WTC11 (cell line): ENCODE measurements around the gene TIGD7. TPM values are rescaled to one million over a fixed set of nuclear protein-coding genes. Genes with fewer than 3 reads are reported as not detected.

ENCODE experiments used
- TEAD4 ChIP-seq: sonication (generic); formaldehyde crosslinking; IDR thresholded peaks from 2 replicates; pipeline ENCODE4 v1.8.0; 2022; ENCODE audit warnings: mild to moderate bottlenecking, missing genetic modification reagents
- total RNA-seq: library from RNA; stranded (reverse); gene quantifications from 3 replicates; pipeline ENCODE4 v1.2.3, GENCODE V29; 2021
- TF ChIP-seq, protein P1 (sequence below): sonication (generic); formaldehyde crosslinking; IDR thresholded peaks from 2 replicates; pipeline ENCODE4 v1.8.0; 2022; ENCODE audit warnings: missing genetic modification reagents

The TIGD7 gene
- total RNA-seq, 1 experiment from 2014 or later = 7.0 TPM

DNA sequence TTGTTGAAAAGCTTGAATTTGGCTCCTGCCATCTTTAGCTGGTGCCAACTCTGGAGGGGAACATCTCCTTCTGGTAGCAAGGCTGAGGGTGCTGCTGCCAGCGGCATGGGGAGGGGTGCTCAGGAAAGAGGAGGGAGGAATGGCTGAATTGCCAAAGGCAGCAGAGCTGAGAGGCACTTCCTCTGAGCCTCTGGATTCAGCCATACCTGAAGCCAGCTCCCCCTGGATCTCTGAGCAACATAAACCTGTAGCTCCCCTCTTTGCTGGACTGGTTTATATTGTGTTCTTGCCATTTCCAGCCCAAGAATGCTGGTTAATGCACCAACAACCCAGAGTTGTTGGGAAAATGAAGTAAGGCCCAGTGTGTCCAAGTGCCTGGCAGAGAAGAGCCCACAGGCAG, 56.2 kb downstream of the TIGD7 start (continued):
- TF ChIP-seq, protein P1, sequence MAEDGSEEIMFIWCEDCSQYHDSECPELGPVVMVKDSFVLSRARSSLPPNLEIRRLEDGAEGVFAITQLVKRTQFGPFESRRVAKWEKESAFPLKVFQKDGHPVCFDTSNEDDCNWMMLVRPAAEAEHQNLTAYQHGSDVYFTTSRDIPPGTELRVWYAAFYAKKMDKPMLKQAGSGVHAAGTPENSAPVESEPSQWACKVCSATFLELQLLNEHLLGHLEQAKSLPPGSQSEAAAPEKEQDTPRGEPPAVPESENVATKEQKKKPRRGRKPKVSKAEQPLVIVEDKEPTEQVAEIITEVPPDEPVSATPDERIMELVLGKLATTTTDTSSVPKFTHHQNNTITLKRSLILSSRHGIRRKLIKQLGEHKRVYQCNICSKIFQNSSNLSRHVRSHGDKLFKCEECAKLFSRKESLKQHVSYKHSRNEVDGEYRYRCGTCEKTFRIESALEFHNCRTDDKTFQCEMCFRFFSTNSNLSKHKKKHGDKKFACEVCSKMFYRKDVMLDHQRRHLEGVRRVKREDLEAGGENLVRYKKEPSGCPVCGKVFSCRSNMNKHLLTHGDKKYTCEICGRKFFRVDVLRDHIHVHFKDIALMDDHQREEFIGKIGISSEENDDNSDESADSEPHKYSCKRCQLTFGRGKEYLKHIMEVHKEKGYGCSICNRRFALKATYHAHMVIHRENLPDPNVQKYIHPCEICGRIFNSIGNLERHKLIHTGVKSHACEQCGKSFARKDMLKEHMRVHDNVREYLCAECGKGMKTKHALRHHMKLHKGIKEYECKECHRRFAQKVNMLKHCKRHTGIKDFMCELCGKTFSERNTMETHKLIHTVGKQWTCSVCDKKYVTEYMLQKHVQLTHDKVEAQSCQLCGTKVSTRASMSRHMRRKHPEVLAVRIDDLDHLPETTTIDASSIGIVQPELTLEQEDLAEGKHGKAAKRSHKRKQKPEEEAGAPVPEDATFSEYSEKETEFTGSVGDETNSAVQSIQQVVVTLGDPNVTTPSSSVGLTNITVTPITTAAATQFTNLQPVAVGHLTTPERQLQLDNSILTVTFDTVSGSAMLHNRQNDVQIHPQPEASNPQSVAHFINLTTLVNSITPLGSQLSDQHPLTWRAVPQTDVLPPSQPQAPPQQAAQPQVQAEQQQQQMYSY (CRISPR knock-in tag) = no peak
- TF ChIP-seq TEAD4 = no peak
- TF ChIP-seq, all 79 proteins: peak for 0

Other genes with a start within 250 kb of the TIGD7 start
- 3.5 to 4.7 TPM (median 3.6 TPM) in 3 replicates for gene IL32, start 239.8 kb downstream of the TIGD7 start, total RNA-seq
- gene ZSCAN10, start 206.1 kb downstream of the TIGD7 start, total RNA-seq = 263 to 286 TPM (median 271 TPM) in 3 replicates
- 17.7 to 22.7 TPM (median 21.3 TPM) in 3 replicates for gene ZNF205, start 192.8 kb downstream of the TIGD7 start, total RNA-seq
- gene ZNF213, start 170.4 kb downstream of the TIGD7 start, total RNA-seq = 8.9 to 11.6 TPM (median 10.3 TPM) in 3 replicates
- gene OR1F1, start 117.2 kb downstream of the TIGD7 start, total RNA-seq = 0.27 to 0.46 TPM (median 0.44 TPM) in 3 replicates
- 6.8 to 9.7 TPM (median 7.2 TPM) in 3 replicates for gene ZNF200, start 70.3 kb downstream of the TIGD7 start, total RNA-seq
- gene MEFV, start 48.8 kb downstream of the TIGD7 start, total RNA-seq = 0.09 to 0.21 TPM (median 0.14 TPM) in 3 replicates
- 24.9 to 29.5 TPM (median 27.8 TPM) in 3 replicates for gene ZNF263, start 21.9 kb downstream of the TIGD7 start, total RNA-seq
- gene ZNF75A, start 67 bp upstream of the TIGD7 start, total RNA-seq = 21.8 to 31.5 TPM (median 23.5 TPM) in 3 replicates
- gene OR2C1, start 50.5 kb upstream of the TIGD7 start, total RNA-seq = not detected in 3 replicates
- gene ZSCAN32, start 95.6 kb upstream of the TIGD7 start, total RNA-seq = 16.0 to 17.9 TPM (median 16.7 TPM) in 3 replicates
- 11.3 to 13.8 TPM (median 11.7 TPM) in 3 replicates for gene ZNF174, start 95.8 kb upstream of the TIGD7 start, total RNA-seq
- 1.3 to 2.2 TPM (median 1.4 TPM) in 3 replicates for gene ZNF597, start 138.1 kb upstream of the TIGD7 start, total RNA-seq
- gene NAA60, start 138.2 kb upstream of the TIGD7 start, total RNA-seq = 44.8 to 50.3 TPM (median 46.4 TPM) in 3 replicates
- not detected in 3 replicates for gene C16orf90, start 190.1 kb upstream of the TIGD7 start, total RNA-seq
- gene CLUAP1, start 195.6 kb upstream of the TIGD7 start, total RNA-seq = 11.1 to 13.7 TPM (median 12.6 TPM) in 3 replicates